ENCODE data around the gene LMNA.
"Not testable (repeated sequence)": the region's sequence is repeated elsewhere in the genome, so short reads cannot be mapped to it uniquely, and the experiment has no call there.

LMNA gene

DNA sequence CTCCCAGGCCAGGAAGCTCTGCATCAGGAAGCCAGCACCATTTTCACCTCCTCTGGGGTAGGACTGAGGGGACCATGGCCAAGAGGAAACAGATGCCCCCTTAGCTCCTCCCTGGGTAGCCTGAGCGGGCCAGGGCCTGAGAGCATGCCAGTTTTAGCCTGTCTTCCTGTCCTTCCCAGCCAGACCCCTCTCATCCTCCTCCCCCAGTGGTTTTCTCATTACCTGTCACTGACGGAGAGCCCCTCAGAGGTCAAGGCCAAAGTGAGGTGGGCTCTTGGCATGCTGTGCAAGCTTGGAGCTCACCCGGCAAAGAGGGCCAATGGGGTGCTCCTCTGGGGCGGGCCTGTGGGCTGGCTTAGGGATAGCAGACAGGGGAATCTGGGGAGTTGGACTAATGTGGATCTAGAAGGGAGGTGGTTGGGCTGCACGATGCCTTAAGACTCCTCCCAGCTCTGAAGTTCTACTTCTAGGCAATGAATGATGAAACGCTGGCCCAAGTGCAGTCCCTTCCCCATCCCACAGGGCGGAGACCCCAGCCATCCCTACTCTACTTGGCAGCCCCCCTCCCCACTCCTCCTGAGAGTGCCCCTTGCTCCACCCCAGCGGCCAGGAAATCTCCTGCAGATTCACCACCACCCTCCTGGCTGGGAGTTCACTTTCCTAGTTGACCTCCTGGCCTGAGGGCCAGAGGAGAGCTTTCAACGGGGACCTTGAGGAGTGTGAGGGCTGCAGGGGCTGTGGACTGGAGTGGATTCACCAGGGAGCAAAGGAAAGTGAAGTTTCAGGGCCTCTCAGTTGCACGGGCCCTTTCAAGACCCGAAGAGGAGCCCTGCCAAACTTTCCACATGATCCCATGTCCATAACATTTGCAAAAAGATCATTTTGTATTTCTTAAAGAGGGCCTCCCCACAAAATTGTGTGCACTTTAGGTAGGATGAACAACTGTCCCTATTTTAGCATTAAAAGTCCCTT, 9.4 kb upstream of the LMNA start:
- no peak for DNase-seq

DNA sequence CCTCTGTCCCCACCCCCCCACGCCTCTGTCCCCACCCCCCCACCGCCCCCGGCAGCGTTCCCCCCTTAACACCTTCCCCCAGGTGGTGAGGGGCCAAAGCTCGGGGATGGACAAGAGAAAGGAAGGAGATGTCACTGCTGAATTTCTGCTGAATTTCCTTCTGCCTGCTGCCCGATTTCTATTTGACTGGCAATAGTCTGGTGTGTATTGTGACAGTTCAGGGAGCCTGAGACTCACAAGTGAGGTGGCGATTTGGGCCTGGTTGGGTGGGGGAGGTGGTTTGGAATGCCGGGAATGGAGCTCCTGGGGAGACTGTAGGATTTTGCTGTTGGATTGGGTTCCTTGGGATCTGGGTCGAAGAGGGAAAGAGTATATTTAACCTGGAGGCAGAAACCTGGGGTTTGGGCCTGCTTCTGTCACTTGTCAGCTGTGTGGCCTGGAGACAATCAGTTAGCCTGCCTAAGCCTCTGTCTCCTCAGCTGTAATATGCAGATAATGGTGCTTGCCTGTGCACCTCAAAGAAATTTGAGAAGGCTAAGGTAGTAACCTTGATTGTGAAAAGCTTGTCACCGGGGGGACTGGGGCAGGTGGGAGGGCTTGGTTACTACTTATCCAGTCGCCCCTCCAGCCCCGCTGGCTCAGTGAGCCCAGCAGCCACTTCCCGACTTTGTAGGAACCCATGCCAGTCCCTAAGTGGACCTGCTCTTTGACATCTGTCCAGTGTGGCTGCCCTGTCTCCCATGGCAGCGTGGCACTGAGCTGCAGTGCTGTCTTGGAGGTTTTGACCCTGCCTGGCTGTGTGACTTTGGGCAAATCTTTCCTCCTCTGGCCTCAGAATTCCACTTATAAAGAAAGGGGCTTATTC, 7.7 kb upstream of the LMNA start:
- no peak for DNase-seq

DNA sequence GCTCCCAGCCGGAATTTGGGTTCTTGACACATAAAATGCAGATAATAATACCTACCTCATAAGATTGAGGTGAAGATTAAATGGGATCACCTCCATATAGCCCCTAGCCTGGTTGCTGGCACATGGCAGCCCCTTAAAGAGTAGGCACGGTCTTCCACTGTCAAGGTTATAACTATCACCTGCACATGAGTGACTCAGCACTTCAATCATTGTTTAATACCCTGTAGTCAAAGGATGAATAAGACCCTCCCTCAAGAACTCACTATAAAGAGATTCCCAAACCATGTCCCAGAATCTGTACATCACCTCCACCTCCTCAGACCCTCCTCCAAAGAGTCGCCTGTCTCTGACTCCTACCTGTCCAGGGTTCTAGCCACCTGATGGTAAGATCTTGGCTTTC, 6.5 kb upstream of the LMNA start:
- no peak for DNase-seq

DNA sequence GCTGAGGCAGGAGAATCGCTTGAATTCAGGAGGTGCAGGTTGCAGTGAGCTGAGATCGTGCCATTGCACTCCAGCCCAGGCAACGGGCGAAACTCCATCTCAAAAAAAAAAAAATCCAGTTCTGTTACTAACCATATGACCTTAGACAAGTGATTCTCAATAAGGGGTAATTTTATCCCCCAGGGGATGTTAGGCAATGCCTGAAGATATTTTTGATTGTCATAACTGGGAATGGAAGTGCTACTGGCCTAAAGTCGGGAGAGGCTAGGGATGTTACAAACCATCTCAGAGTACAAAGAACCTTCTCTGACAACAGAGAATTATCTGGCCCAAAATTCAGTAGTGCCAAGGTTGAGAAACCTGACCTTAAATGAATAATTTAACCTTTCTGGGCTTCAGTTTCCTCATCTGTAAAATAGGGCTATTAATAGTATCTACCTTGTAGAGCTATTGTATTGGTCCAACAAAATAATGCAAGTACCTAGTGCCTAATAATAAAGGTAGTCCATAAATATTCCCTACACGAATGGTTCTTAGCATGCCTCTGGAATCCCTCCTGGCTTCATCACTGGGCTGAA, 5.8 kb upstream of the LMNA start:
- no peak for DNase-seq

DNA sequence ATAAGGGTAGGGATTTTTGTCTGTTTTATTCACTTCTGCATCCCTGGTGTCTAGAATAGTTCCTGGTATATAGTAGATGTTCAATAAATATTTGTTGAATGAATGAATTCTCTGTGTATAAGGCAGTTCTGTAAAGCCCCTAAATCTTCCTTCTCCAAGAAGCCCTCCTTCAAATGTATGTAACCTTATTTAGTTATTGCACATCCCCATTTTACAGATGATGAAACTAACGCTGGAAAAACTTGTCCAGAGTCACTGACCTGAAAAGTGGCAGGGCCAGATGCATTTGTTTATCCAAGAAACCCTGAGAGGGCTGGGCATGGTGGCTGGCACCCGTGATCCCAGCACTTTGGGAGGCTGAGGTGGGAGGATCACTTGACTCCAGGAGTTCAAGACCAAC, 4.3 kb upstream of the LMNA start:
- DNase-seq = no peak

DNA sequence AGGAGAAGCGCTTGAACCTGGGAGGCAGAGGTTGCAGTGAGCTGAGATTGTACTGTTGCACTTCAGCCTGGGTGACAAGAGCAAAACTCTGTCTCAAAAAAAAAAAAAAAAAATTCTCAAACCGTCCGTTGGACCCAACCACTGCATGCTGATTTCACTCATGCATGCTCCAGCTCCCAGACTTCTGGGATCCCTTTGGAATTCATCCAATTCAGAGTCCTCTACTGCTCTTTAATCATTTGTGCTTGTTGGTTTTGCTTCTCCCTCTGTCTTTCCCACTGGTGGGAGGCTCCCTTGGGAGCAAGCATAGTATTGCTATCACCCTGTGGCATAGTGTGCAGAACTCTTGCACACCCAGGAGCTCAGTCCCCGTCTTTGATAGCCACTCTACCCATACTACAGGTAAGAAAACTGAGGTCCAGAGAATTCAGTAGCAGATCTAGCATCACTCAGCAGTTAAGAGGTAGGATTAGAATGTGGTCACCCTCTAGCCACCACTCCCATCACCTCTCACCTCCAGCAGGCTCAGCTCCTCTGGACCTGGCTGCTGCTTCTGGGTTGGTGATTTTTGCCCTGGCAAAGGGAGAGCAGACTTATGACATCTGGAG, 3.1 kb upstream of the LMNA start:
- DNase-seq = no peak

DNA sequence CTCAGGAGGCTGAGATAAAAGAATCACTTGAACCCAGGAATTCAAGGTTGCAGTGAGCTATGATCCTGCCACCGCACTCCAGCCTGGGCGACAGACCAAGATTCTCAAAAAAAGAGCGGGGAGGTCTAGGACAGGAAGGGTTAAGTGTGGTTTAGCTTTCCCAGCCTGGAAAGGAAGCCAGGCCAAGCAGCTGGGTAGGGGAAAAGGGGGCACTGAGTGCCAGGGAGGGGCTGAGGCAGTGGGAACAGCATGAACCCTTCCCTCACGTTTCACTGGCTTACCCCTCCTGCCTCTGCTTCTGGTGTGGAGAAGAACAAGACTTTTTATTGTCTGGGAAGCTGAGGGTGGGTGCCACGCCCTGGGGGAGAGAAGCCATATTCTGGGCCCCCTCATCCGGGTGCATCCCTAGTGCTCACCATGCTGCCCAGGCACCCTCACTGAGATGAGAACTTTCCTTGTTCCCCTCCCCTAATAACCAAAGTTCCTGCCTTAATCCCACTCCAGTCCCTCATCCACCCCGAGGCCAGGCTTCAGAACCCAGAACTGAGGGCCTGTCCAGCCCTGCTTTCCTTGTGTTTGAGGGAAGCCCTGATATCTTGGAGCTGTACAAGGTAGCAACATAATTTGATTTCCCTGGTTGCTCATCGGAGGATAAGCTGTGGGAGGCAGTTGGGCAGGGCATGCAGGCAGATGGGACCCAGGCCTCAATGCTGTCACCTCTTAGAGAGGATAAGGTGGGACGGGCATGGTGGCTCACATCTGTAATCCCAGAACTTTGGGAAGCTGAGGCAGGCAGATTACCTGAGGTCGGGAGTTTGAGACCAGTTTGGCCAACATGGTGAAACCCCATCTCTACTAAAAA, 2.0 kb upstream of the LMNA start:
- no peak for DNase-seq

DNA sequence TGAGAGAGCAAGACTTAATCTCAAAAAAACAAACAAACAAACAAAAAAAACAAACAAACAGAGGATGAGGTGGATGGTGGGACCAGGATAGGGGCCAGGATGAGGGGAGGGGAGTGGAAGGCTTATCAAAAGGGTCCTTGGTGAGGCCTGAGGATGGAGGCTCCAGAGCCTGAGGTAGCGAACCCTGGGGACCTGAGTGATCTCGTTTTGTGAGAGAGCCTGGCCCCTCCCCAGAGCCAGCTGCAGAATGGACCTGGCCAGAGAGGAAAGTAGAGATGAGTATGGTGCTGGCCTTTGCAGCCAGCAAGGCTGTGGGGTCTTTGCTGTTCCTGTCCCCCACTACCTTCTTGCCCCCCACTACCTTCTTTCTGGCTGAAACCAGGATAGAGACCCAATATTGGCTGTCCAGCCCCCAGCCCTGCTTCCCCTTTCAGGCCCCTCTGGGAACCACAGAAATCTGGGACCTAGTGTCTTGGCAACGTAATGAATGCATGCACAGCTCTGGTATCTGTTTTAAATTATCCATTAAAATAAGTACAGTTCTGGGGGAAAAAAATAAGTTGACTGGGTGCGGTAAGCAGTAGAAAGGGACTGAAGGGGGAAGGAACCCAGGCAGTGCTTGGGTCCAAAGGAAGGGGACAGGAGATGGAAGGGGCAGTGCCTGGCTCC, 1.1 kb upstream of the LMNA start:
- DNase-seq = no peak

DNA sequence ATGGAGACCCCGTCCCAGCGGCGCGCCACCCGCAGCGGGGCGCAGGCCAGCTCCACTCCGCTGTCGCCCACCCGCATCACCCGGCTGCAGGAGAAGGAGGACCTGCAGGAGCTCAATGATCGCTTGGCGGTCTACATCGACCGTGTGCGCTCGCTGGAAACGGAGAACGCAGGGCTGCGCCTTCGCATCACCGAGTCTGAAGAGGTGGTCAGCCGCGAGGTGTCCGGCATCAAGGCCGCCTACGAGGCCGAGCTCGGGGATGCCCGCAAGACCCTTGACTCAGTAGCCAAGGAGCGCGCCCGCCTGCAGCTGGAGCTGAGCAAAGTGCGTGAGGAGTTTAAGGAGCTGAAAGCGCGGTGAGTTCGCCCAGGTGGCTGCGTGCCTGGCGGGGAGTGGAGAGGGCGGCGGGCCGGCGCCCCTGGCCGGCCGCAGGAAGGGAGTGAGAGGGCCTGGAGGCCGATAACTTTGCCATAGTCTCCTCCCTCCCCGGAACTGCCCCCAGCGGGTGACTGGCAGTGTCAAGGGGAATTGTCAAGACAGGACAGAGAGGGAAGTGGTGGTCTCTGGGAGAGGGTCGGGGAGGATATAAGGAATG, 505 bp downstream of the LMNA start:
- no peak for DNase-seq

DNA sequence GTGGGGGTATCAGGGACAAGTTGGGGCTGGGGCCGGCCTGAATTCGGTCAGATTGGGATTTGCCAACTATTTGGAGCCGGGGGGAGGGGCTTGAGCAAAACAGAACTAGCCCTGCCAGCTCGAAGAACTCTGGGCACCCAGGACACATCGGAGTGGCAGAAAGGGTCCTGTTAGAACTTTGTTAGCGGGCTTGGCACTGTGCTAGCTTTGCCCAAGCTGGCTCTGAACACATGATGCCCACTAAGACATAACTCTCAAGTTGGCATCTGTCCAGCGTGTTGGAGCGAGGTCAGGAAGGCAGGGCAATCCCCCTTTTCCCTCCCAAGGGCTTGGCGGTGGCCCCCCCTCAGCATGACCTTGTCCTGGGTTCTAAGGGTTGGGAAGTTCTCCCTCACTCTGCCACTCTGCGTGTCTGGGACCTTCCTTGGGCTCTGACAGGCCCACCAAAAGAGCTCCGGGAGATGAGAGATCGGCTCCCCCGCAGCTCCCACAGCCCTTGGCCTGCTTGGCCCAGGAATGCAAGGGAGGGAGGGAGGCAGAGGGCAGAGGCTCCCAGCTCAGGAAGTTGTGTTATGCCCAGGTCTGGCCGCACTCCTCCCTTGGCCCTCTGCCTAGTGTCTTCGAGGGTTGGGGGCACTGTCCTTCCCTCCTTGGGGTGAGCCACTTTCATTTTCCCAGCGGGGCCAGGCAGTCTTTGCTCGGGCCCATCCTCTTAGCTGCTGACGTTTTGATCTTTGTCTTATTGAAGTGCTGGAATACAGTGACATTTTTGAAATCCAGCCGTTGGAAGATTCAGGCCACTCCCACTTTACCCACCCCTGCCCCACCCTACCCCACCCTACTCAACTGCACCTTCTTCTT, 1.2 kb downstream of the LMNA start:
- no peak for DNase-seq

DNA sequence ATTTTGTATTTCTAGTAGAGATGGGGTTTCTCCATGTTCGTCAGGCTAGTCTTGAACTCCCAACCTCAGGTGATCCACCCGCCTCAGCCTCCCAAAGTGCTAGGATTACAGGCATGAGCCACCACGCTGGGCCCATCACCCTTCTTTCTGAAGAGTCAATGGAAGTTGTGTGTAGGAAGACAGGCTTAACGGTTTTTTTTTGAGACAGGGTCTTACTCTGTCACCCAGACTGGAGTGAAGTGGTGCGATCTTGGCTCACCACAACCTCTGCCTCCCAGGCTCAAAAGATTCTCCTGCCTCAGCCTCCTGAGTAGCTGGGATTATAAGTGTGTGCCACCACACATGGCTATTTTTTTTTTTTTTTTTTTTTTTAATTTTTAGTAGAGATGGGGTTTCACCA, 2.2 kb downstream of the LMNA start:
- not testable (repeated sequence) for DNase-seq

DNA sequence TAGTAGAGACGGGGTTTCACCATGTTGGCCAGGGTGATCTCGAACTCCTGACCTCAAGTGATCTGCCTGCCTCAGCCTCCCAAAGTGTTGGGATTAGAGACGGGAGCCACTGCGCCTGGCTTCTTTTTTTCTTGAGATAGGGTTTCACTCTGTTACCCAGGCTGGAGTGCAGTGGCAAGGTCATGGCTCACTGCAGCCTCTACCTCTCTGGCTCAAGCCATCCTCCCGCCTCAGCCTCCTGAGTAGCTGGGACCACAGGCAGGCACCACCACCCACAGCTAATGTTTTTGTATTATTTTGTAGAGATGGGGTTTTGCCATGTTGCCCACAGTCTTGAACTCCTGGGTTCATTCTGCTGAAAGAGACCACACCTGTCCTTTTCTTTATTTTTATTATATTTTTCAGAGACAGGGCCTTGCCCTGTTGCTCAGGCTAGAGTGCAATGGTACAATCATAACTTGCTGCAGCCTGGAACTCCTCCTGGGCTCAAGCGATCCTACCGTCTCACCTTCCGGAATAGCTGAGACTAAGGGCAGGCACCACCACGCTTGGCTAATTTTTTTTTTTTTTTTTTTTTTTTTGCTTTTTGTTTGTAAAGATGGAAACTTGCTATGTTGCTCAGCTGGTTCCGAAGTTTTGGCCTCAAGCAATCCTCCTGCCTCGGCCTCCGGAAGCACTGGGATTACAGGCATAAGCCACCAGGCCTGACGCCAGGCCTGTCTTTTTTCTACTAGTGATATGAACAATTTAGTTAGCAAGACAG, 3.1 kb downstream of the LMNA start:
- DNase-seq = no peak

DNA sequence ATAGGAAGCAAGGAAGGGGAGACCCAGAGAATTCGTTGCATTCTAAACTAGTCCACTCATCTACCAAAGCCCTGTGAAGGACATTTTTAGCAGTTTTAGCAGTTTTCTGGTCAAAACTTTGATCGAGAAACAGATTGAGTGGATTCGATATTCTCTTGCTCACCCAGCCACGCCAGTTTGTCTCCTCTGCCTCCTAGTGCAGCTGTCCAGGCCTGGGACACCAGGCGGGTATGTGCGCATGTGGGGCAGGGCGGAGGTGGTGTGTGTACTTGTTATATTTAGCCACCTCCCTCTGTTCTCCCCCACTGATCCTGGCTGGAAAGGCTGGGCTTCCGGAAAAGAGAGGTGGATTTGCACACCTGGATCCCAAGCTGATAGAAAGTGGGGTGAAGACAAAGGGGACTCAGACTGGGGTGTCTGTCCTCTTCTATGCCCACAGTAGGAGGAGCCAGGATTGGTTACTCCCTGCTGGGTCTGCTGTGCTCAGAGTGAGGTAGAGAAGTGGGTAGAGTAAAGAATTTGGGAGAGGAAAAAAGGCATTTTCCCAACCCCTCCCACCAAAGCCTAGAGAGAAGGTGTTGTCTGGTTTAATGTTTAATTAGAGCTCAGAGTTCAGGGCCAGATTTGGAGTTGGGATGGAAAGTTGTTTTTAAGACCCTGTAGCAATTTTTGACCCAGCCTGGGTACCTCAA, 3.8 kb downstream of the LMNA start:
- DNase-seq = no peak

DNA sequence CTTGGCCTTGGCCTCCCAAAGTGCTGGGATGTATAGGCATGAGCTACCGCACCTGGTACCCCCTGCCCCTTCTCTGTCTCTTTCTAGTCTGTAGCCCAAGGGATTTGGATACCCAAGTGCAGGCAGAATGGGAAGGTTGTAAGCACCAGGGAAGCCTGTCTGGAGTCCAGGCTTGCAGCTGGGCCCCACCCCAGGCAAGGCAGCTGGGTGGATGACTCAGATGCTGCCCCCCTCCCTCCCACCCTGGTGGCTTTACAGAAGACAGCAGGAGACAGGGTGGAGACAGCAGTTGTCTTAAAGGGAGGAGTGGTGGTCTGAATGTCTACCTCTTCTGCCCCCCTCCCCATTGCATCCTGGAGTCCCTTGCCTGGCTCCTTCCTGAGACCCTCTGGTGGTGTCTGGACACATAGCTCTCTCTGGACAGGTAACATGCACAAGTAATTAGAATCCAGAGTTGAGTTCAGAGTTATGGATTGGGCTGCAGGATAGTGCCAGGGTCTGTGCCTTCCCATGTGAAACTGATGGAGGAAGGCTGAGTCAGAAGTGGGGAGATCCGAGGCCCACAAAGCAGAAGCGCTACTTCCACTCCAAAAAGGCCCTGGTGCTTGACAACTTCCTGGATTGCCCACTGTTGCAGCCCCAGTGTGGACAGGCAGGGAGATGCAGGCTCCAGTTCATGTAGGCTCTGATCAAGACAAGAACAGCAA, 5.1 kb downstream of the LMNA start:
- no peak for DNase-seq

DNA sequence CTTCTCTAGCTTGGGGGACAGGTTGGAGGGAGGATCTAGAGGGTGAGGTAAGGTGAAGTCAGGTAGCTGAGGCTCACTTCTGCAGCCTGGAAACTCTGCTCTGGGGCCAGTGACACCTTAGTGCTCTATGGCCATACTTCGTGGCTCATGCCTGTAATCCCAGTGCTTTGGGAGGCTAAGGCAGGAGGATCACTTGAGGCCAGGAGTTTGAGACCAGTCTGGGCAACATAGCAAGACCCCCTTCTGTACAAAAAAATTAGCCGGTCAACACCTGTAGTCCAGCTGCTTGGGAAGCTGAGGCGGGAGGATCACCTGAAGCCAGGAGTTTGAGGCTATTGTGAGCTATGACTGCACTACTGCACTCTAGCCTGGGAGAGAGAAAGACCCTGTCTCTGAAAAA, 5.8 kb downstream of the LMNA start:
- DNase-seq = no peak

DNA sequence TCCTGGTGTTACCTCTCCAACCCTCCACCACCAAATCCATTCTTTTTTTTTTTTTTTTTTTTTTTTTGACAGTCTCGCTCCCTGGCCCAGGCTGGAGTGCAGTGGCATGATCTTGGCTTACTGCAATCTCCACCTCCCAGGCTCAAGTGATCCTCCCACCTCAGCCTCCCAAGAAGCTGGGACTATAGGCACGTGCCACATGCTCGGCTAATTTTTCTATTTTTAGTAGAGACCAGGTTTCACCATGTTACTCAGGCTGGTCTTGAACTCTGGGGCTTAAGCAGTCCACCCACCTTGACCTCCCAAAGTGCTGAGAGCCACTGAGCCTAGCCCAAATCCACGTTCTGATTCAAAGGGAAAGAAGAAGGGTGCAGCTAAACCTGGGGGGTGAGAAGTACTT, 6.5 kb downstream of the LMNA start:
- DNase-seq = not testable (repeated sequence)

DNA sequence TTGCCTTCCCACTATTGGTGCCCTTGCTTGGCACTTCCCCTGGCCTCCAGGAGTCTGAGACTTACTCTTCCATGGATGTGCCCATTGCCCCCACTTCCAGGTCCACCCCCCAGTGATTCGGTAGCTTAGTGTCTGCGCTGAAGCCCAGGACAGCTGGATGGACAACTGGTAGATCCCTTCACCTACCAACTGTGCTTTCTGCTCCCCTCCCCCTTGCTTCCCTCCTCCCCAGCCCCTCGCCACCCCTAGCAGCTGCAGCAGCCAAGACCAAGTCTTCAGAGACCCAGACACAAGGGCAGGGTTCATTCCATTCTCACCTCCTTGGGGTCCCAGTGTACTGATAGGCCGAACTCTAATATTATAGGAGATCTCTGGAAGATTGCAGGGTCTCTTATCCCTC, 6.9 kb downstream of the LMNA start:
- no peak for DNase-seq

DNA sequence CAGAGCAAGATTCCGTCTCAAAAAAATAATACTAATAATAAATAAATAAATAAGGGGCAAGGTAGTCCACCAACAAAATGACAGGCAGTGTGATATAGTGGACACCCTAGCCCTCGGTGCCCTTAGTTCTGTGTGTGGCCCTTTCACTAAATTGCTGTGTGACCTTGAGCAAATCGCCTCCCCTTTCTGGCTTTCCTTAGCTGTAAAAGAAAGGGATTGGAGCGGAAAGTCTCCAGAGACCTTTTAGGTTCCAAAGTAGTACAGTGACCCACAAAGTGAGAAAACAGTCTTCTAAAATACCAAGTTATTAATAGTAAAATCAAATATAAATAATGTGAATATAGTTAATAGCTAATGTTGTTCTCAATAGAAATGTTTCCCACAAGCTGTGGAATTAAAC, 7.6 kb downstream of the LMNA start:
- no peak for DNase-seq

Measured in DMS153 (cell line).